GM21723 (cell line): Measurements from ENCODE around the gene IL1B.

Experiments used
- ATAC-seq: cut with Tn5 transposase; IDR thresholded peaks from one replicate; pipeline ENCODE4 v1.9.1; 2021; ENCODE audit warnings: mild to moderate bottlenecking, moderate library complexity; ENCODE audit not compliant: unreplicated experiment

IL1B gene

GRCh38 chr2:112811276-112811831, 25.2 kb downstream of the IL1B start:
- ATAC-seq: no peak

DNA sequence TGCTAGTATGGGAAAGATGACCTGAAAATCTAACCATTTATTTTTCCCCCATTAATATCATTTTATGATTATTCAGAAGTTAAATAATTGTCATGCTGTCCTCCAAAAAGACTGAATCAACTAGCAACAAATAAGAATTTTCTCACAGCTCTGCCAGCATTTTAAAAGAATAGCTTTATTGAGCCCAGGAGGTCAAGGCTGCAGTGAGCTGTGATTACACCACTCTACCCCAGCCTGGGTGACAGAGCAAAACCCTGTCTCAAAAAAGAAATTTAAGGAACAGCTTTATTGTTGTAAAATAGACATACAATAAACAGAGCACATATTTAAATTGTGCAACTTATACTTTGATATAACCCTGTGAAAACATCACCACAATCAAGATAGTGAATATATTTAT, 27.5 kb downstream of the IL1B start:
- no peak for ATAC-seq

GRCh38 chr2:112807233-112807807, 29.3 kb downstream of the IL1B start:
- ATAC-seq: no peak

DNA sequence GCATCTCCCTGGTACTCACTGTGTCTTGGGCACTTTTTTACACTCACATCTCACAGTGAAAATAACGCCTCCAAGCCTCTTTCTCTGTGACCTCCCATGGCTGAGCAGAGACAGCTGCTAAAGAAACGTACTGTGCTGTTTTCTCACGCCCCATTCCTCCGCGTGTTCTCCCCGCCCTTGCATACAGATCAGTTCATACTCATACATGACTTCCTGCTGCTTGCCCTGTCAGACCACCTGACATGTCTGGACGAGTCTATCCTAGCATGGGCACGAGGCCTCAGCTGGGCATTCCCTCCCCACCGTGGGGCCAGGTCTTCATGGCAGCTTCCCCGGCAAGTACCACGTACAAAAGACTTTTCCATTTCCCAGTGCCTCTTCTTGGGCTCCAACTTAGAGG, 31.0 kb downstream of the IL1B start:
- ATAC-seq: peak; percentile 61

DNA sequence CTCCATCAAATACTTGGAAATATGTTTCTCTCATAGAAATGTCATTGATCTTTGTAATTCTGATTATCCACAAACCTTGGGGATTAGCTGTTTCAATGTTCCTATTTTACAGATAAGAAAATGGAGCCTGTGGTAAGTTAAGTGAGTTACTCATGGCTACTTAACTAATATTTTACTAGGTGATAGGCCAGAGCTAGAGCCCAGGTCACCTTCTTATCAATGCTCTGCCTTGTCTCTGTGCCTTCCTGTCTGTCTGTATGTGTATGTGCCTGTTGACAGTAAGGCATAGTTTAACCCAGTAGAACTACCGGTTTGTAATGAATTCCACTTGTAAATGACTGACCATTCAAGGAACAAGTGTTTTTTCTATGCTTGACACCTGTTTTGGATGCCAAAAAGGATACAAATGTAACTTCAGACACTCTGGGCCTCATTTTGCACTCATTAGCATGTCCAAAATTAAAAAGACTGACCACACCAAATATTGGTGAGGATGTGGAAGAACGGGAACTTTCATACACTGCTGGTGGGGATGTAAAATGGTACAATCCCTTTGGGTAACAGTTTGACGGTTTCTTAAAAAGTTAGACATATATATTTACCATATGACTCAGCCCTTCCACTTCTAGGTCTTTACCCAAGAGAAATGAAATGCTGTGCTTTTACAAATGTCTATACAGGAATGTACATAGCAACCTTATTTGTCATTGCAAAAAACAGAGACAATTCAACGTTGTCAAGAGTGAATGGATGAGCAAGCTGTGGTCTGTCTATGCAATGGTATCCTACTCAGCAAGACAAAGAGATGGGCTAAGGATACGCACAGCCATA, 32.7 kb downstream of the IL1B start:
- peak; percentile 67 for ATAC-seq

DNA sequence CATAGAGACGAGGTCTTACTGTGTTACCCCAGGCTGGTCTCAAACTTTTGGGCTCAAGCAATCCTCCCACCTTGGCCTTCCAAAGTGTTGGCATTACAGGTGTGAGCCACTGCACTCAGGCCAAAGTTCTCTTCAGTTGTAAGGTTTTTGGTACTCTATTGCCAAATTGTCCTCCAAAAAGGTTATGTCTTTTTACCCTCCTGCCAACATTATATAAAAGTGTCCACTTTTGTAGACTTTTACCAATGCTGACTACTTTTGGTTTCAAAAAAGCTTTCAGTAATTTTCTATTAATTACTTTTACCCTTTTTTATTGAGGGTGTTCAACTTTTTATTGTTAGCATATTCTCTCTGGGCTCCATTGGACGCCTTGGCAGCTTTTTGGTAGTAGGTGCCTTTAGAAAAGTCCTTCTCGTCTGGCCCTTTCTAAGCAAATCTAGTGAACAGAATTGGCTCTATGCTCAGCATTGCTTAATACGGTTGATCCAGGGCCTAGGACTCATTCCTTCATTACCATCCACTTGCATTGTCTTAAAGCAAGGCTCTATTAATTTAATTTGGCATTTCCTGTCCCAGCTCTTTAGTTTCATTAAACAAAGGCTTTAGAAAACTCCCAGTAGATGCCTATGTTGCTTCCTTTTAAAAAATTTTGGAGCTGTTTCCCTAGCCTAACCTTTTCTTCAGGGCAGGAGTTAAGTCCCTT, 35.5 kb downstream of the IL1B start:
- no peak for ATAC-seq

DNA sequence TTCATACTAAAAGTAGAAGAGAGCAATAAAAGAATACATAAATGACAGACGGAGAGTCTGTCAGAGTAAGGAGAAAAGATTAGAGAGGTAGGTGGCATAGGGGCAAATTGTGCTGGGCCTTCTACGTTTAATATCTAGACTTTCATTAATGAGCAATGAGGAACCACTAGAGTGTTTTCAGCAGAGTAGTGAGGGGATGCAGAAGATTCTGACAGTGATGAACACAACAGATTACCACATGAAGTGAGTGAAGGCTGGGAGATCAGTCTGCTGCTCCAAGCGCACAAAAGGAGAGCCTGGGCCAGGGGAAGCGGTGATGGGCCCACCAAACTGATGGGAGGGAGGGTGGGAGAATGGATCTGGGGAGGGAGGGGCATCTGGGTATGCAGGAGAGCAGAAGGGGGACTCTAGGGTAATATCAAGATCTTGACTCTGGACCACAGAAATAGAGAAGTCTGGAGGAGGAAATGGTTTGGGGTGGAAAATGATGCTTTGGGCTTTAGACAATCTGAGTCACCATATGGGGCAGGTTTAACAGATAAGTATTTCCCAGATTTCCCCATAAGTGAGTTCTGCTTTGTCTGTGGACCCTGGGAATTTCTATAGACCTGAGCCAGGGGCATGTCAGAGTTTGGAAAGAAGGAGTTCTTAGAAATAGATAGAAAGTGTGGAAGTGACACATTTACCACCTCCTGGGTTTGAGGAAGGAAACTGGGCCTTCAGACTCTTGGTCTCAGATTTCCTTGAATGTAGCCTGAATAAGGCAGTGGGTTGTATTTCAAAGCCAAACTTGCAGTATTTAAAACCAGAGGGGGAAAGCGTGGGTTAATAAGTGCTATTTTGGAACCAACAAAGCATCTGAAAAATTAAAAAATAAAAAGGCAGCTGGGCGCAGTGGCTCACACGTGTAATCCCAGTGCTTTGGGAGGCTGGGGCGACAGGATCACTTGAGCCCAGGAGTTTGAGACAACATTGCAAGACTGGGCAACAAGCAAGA, 37.3 kb downstream of the IL1B start:
- ATAC-seq: no peak

GRCh38 chr2:112796486-112796885, 40.1 kb downstream of the IL1B start:
- no peak for ATAC-seq

- ATAC-seq: no peak
Observed at GRCh38 chr2:112795774-112796173, 40.8 kb downstream of the IL1B start.

GRCh38 chr2:112794841-112795240, 41.7 kb downstream of the IL1B start:
- no peak for ATAC-seq

DNA sequence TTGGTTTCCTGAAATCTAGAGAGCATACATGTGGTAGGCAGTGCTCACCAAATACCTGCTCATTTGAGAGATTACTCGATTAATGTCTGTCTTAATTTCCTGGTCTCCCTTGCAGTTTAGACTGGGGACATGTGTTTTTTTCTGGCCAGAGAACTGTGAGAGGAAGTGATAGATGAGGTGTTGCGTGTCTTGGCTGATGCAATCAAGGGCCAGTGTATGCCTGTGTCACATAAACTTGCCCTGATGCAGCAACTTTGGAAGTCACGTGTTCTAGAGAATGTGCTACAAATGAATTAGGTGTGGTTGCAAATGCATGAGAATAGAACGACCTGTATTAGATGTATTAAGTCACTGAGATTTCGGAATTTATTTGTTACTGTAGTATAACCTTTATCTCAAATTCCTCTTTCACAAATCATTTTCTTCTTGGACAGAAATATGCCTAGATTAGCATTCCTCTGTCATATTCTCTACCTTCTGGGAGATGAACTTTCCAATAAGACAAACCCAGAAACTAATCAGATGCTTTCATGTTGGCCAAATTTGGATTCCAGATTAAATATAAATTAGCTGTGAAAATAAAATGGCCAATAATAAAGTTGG, 42.3 kb downstream of the IL1B start:
- ATAC-seq: peak; percentile 59

DNA sequence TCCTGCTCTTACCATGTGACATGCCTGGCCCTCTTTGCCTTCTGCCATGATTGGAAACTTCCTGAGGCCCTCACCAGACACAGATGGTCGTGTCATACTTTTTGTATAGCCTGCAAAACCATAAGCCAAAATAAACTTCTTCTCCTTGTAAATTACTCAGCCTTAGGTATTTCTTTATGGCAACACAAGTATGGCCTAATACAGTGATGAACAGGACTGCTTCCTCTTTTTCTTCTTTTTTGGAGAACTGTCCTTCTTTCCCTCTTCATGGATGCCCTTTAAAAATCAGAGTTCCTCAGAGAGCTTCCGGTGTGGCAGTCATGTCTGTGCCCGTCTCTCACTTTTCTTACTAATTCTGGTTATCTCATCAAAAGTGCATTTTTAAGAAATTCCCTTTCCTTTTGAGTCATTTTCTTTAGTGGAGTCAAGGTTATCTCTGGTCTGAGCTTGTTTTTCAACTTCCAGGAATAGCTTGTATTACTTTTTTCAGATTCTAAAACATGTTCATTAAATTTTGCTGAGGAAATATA, 43.1 kb downstream of the IL1B start:
- ATAC-seq: no peak

DNA sequence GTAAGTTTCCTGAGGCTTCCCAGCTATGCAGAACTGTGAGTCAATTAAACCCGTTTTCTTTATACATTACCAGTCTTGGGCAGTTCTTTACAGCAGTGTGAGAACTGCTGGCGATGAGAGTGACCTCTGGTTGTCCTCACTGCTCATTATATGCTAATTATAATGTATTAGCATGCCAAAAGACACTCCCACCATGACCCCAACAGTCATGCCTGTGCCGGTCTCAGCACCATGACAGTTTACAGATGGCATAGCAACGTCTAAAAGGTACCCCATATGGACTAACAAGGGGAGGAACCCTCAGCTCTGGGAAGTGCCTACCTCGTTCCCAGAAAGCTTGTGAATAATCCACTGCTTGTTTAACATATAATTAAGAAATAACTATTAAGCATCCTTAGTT, 44.2 kb downstream of the IL1B start:
- no peak for ATAC-seq

GRCh38 chr2:112791693-112792230, 44.8 kb downstream of the IL1B start:
- ATAC-seq: no peak

GRCh38 chr2:112791019-112791418, 45.6 kb downstream of the IL1B start:
- no peak for ATAC-seq

DNA sequence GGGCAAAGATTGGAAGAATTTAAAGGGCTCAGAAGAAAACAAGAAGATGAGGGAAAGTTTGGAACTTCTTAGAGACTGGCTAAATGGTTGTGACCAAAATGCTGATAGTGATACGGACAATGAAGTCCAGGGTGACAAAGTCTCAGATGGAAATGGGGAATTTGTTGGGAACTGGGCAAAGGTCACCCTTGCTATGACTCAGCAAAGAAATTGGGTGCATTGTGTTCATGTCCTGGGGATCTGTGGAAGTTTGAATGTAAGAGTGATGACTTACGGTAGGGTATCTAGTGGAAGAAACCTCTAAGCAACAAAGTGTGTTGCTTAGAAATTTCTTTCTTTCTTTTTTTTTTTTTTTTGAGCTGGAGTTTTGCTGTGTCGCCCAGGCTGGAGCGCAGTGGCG, 46.3 kb downstream of the IL1B start:
- no peak for ATAC-seq

DNA sequence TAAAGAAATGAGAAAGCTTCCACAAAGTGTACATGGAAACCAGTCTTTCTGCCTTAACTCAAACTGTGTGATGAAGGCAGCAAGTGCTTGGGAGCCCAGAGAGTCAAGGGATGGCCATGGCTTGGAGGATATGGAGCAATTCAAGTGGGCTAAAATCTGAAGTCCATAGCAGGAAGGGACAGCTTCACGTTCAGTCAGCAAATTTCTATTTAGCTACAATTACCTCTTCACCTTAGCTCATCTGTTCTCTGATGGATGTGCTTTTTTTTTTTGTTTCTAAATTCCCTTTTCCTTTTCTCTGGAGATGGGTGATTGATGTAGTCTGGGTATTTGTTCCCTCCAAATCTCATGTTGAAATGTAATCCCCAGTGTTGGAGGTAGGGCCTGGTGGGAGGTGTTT, 47.4 kb downstream of the IL1B start:
- no peak for ATAC-seq

DNA sequence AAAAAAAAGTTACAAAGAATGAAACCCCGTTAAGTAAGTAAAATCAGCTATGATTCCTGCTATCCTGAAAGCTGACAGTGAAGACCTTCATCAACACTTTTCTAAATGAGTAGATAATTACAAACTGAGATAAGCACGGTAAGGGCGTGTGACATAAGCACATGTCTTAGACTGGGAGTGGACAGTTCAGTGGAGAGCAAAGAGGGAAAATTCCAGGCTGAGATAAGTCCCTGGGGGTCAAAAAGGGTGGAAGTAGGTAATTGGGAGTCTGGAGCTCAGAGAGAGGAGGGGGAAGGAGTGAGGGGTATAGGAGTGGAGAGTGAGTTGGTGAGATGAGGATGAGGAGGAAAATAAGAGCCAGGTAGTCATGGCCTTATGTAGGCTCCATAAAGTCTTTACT, 47.9 kb downstream of the IL1B start:
- no peak for ATAC-seq

DNA sequence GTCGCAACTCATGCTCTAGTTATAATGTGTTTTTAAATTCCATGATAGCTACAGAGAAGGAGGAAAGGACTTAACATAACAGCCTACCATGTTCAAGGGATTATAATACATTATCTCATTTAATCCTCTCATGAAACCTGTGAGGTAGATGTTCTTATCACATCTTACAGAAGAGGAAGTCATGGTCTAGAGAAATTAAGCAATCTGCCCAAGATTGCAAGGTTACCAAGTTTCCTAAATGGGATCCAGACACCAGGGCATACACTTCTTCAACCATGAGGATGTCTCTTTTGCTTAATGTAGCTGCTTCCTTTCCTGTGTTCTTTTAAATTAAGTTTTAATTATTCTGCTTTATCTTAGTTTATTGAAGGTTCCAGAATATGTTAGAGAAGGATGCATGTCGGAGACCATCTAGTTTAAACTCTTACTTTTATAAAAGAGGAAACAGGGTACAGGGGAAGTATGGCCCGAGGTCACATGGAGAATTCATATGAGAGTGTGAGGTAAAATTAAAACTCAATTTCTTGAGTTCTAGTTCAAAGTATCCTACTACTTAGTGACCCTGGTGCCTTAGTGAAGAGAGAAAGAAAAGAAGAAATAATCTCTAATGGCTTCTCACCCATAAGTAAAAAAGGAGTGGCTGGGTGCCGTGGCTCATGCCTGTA, 48.7 kb downstream of the IL1B start:
- no peak for ATAC-seq
